Loucy (cell line): ENCODE results near the gene PCSK5.

Experiments used
- EZH2phosphoT487 ChIP-seq: fragments of 200-600 bp; IDR thresholded peaks from 2 replicates; pipeline ENCODE4 v1.6.1; 2018; ENCODE audit warnings: antibody characterized with exemption, mild to moderate bottlenecking, moderate library complexity, borderline replicate concordance
- TF ChIP-seq, protein P1 (sequence below): fragments of 200-600 bp; sonication (generic); conservative IDR thresholded peaks from 2 replicates; pipeline ENCODE4 v1.5.1; 2014; ENCODE audit warnings: mild to moderate bottlenecking, antibody characterized with exemption, low read length

DNA sequence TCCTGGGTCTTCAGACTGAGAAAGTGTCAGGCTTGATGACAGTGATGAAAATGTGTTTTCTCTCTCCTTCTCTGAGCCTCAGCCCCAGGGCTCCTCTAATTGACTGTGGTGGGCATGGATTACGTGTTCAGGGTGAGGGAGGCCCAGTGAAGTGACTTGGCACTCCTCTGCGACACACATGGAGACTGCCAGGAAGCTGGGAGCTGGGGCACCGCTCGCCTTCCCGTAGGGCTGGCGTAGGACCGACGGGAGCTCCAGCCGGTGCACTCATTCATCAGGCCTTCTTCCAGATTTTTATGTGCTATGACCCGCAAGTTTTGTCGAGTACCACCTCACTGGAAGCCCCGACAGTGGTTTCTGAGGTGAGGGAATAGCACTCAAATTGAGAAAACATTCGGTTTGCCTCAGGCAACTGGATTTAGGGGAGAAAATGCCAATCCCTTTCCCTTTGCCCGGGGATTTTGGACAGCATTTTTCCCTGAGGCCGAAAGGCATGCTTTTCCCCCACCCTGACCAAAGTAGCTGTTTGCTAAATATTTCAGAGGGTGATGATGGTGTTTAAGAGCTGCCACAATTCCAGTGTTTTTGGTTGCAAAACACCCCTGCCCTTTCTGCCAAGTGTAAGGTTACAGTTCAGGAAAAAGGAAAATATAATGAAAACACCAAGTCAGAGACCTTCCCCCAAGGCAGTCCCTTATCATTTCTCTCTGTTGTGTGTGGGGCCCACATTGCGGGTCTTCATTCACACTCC is 83.7 kb downstream of the PCSK5 start:
- TF ChIP-seq, protein P1, sequence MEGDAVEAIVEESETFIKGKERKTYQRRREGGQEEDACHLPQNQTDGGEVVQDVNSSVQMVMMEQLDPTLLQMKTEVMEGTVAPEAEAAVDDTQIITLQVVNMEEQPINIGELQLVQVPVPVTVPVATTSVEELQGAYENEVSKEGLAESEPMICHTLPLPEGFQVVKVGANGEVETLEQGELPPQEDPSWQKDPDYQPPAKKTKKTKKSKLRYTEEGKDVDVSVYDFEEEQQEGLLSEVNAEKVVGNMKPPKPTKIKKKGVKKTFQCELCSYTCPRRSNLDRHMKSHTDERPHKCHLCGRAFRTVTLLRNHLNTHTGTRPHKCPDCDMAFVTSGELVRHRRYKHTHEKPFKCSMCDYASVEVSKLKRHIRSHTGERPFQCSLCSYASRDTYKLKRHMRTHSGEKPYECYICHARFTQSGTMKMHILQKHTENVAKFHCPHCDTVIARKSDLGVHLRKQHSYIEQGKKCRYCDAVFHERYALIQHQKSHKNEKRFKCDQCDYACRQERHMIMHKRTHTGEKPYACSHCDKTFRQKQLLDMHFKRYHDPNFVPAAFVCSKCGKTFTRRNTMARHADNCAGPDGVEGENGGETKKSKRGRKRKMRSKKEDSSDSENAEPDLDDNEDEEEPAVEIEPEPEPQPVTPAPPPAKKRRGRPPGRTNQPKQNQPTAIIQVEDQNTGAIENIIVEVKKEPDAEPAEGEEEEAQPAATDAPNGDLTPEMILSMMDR: no peak
- no peak for TF ChIP-seq EZH2phosphoT487
